Activated CD4-positive, alpha-beta T cell treated with anti-CD3 and anti-CD28 coated beads for 36 hours (primary cell): ENCODE measurements around the gene PAX9. TPM values are rescaled to one million over a fixed set of nuclear protein-coding genes. Genes with fewer than 3 reads are reported as not detected.

Source experiments
- ATAC-seq: fragments of 200-7000 bp; cut with Tn5 transposase; one replicate; pipeline ENCODE4 v1.10.0; 2021; ENCODE audit warnings: mild to moderate bottlenecking, moderate library complexity
- CTCF ChIA-PET: fragments of 350-600 bp; sonication (Branson Sonifier 250); formaldehyde crosslinking; loops from one replicate; lab custom pipeline; 2021; ENCODE audit warnings: antibody characterized with exemption; lab: Charles Lee
- POLR2A ChIA-PET: fragments of 350-600 bp; sonication (Branson Sonifier 250); formaldehyde crosslinking; loops from one replicate; lab custom pipeline; 2021; ENCODE audit warnings: antibody characterized with exemption, inconsistent platforms; lab: Charles Lee
- DNase-seq: peaks from one replicate; pipeline ENCODE4 v3.0.0-alpha.2; 2020
- H3K27ac Mint-ChIP-seq: one replicate; pipeline ENCODE4 v1.8.0; 2021; ENCODE audit warnings: mixed read lengths
- H3K27me3 Mint-ChIP-seq: one replicate; pipeline ENCODE4 v1.8.0; 2021; ENCODE audit warnings: mixed read lengths
- H3K36me3 Mint-ChIP-seq: one replicate; pipeline ENCODE4 v1.8.0; 2021; ENCODE audit warnings: low read depth, mixed read lengths
- H3K4me1 Mint-ChIP-seq: one replicate; pipeline ENCODE4 v1.8.0; 2021; ENCODE audit warnings: mixed read lengths
- H3K4me3 Mint-ChIP-seq: one replicate; pipeline ENCODE4 v1.8.0; 2021; ENCODE audit warnings: mild to moderate bottlenecking, moderate library complexity, mixed read lengths
- H3K9me3 Mint-ChIP-seq: one replicate; pipeline ENCODE4 v1.8.0; 2021; ENCODE audit warnings: low read depth, mixed read lengths
- intact Hi-C, 2 experiments: fragments of 100-400 bp; cut with DNase I in 1 of 2; cut with micrococcal nuclease in 1 of 2; formaldehyde crosslinking; loops; one replicate each; pipeline versions ENCODE4 v1.14.2 to v1.15.1; 2022 to 2024; cut with DNase I, micrococcal nuclease
- total RNA-seq, 2 experiments: library from RNA; stranded (reverse); gene quantifications; one replicate each; pipeline ENCODE4 v1.2.3, GENCODE V29; 2021

Gene PAX9
- total RNA-seq, 2 experiments from 2014 or later, result not detected

- Mint-ChIP-seq H3K27ac (no peak overlapping the region), H3K9me3 (no peaks in the 10 kb centered on the region), H3K4me3 (peak overlapping the region; percentile 6), H3K4me1 (peaks cover 45% of the 10 kb centered on the region), H3K27me3 (peaks cover 81% of the 10 kb centered on the region), H3K36me3 (peaks cover 2% of the 10 kb centered on the region)
- intact Hi-C loops, result loop anchor here in 1 of 2 experiments (5.0 kb wide), 1 partner anchor 929 kb away; no protein-coding TSS in a partner anchor
- peak; percentile 7 for DNase-seq
- no peak for ATAC-seq
- ChIA-PET POLR2A (no interaction called here), CTCF (no interaction called here)
Measured at GRCh38 chr14:36663404-36664321, 2.0 kb downstream of the PAX9 start.

- ATAC-seq (no peak), DNase-seq (no peak)
- Mint-ChIP-seq H3K27me3 (peaks cover 72% of the 10 kb centered on the region), H3K4me1 (peaks cover 41% of the 10 kb centered on the region), H3K9me3 (no peaks in the 10 kb centered on the region), H3K36me3 (peaks cover 2% of the 10 kb centered on the region), H3K27ac (no peak overlapping the region), H3K4me3 (peak overlapping the region; percentile 0)
- ChIA-PET CTCF (interaction anchor here (0.6 kb wide), 1 partner anchor 284 kb away, joined by 3 read pairs; no protein-coding TSS in a partner anchor), POLR2A (no interaction called here)
- intact Hi-C loops, result loop anchor here in 1 of 2 experiments (5.0 kb wide), 1 partner anchor 928 kb away; no protein-coding TSS in a partner anchor
Measured at GRCh38 chr14:36664322-36665193, 2.9 kb downstream of the PAX9 start.

- H3K36me3 Mint-ChIP-seq, result peaks cover 2% of the 10 kb centered on the region
- peaks cover 38% of the 10 kb centered on the region for H3K4me1 Mint-ChIP-seq
- DNase-seq (no peak), ATAC-seq (no peak)
- intact Hi-C loops, result no loop called here
- peaks cover 61% of the 10 kb centered on the region for H3K27me3 Mint-ChIP-seq
- CTCF ChIA-PET, result interaction anchor here (1.0 kb wide), 1 partner anchor 9 kb away, joined by 3 read pairs; no protein-coding TSS in a partner anchor
- POLR2A ChIA-PET, result no interaction called here
- H3K9me3 Mint-ChIP-seq, result no peaks in the 10 kb centered on the region
- no peak overlapping the region for H3K27ac Mint-ChIP-seq
- no peak overlapping the region for H3K4me3 Mint-ChIP-seq
Measured at GRCh38 chr14:36665887-36666415, 4.3 kb downstream of the PAX9 start.

- Mint-ChIP-seq H3K4me1 (peaks cover 33% of the 10 kb centered on the region), H3K36me3 (no peaks in the 10 kb centered on the region), H3K4me3 (no peak overlapping the region), H3K9me3 (no peaks in the 10 kb centered on the region), H3K27ac (no peak overlapping the region), H3K27me3 (peaks cover 56% of the 10 kb centered on the region)
- ATAC-seq (no peak), DNase-seq (peak; percentile 5)
- CTCF ChIA-PET, result interaction anchor here (0.6 to 1.0 kb wide), 2 partner anchors 10 to 294 kb away, joined by 3 read pairs; no protein-coding TSS in a partner anchor
- POLR2A ChIA-PET, result no interaction called here
- intact Hi-C loops, result no loop called here
Measured at GRCh38 chr14:36666416-36667206, 5.0 kb downstream of the PAX9 start.

- Mint-ChIP-seq H3K36me3 (no peaks in the 10 kb centered on the region), H3K4me3 (no peak overlapping the region), H3K4me1 (peaks cover 23% of the 10 kb centered on the region), H3K9me3 (no peaks in the 10 kb centered on the region), H3K27ac (no peak overlapping the region), H3K27me3 (peaks cover 48% of the 10 kb centered on the region)
- DNase-seq, result no peak
- intact Hi-C loops, result no loop called here
- POLR2A ChIA-PET, result no interaction called here
- no peak for ATAC-seq
- CTCF ChIA-PET, result interaction anchor here (0.7 kb wide), 2 partner anchors 11 to 424 kb away, joined by 3 to 4 read pairs; no protein-coding TSS in a partner anchor
Measured at GRCh38 chr14:36667679-36668078, 6.0 kb downstream of the PAX9 start.

GRCh38 chr14:36671149-36671548 lies 9.5 kb downstream of the PAX9 start:
- POLR2A ChIA-PET, result no interaction called here
- DNase-seq (no peak), ATAC-seq (no peak)
- Mint-ChIP-seq H3K27ac (no peak overlapping the region), H3K36me3 (no peaks in the 10 kb centered on the region), H3K27me3 (peaks cover 22% of the 10 kb centered on the region), H3K9me3 (no peaks in the 10 kb centered on the region), H3K4me3 (no peak overlapping the region), H3K4me1 (no peaks in the 10 kb centered on the region)
- CTCF ChIA-PET, result no interaction called here
- intact Hi-C loops, result no loop called here

- Mint-ChIP-seq H3K27me3 (peaks cover 22% of the 10 kb centered on the region), H3K4me1 (no peaks in the 10 kb centered on the region), H3K9me3 (no peaks in the 10 kb centered on the region), H3K4me3 (no peak overlapping the region), H3K36me3 (no peaks in the 10 kb centered on the region), H3K27ac (no peak overlapping the region)
- intact Hi-C loops, result no loop called here
- DNase-seq, result no peak
- ChIA-PET POLR2A (no interaction called here), CTCF (no interaction called here)
- ATAC-seq, result no peak
Measured at GRCh38 chr14:36672095-36672494, 10.4 kb downstream of the PAX9 start.

GRCh38 chr14:36674659-36675058 lies 13.0 kb downstream of the PAX9 start:
- Mint-ChIP-seq H3K4me1 (no peaks in the 10 kb centered on the region), H3K36me3 (no peaks in the 10 kb centered on the region), H3K27me3 (peaks cover 25% of the 10 kb centered on the region), H3K9me3 (no peaks in the 10 kb centered on the region), H3K4me3 (no peak overlapping the region), H3K27ac (no peak overlapping the region)
- DNase-seq (no peak), ATAC-seq (no peak)
- ChIA-PET CTCF (no interaction called here), POLR2A (no interaction called here)
- intact Hi-C loops, result no loop called here

GRCh38 chr14:36675581-36675980 lies 13.9 kb downstream of the PAX9 start:
- Mint-ChIP-seq H3K9me3 (no peaks in the 10 kb centered on the region), H3K27ac (no peak overlapping the region), H3K36me3 (no peaks in the 10 kb centered on the region), H3K27me3 (peaks cover 27% of the 10 kb centered on the region), H3K4me1 (no peaks in the 10 kb centered on the region), H3K4me3 (no peak overlapping the region)
- intact Hi-C loops, result no loop called here
- POLR2A ChIA-PET, result no interaction called here
- CTCF ChIA-PET, result no interaction called here
- DNase-seq (no peak), ATAC-seq (no peak)

- ATAC-seq (no peak), DNase-seq (no peak)
- intact Hi-C loops, result no loop called here
- Mint-ChIP-seq H3K4me1 (no peaks in the 10 kb centered on the region), H3K4me3 (no peak overlapping the region), H3K27ac (no peak overlapping the region), H3K36me3 (no peaks in the 10 kb centered on the region), H3K9me3 (no peaks in the 10 kb centered on the region), H3K27me3 (peaks cover 24% of the 10 kb centered on the region)
- POLR2A ChIA-PET, result no interaction called here
- CTCF ChIA-PET, result no interaction called here
Measured at GRCh38 chr14:36676236-36676635, 14.6 kb downstream of the PAX9 start.

GRCh38 chr14:36682338-36682737 lies 20.7 kb downstream of the PAX9 start:
- intact Hi-C loops, result no loop called here
- no peaks in the 10 kb centered on the region for H3K36me3 Mint-ChIP-seq
- no peak overlapping the region for H3K4me3 Mint-ChIP-seq
- H3K27ac Mint-ChIP-seq, result no peak overlapping the region
- H3K9me3 Mint-ChIP-seq, result no peaks in the 10 kb centered on the region
- no peaks in the 10 kb centered on the region for H3K4me1 Mint-ChIP-seq
- CTCF ChIA-PET, result no interaction called here
- no peak for DNase-seq
- ATAC-seq, result no peak
- peaks cover 19% of the 10 kb centered on the region for H3K27me3 Mint-ChIP-seq
- POLR2A ChIA-PET, result no interaction called here
